ENCODE measurements around the gene OR6J1. TPM values are rescaled to one million over a fixed set of nuclear protein-coding genes. Genes with fewer than 3 reads are reported as not detected.

OR6J1 gene
- total and polyA plus RNA-seq, 2 of the 13 experiments (the other 11 are each of a cell fraction or from before 2014, with no cell fraction given), result not detected

GRCh38 chr14:22689199-22689598 is 45.0 kb upstream of the OR6J1 start (continued):
- TF ChIP-seq TGIF2 (CRISPR knock-in tag; IDR thresholded peaks at IDR 0.05) (no peak), CBFB (CRISPR knock-in tag; IDR thresholded peaks at IDR 0.05) (no peak), BCL6 (CRISPR knock-in tag; IDR thresholded peaks at IDR 0.05) (no peak), CEBPB (IDR thresholded peaks at IDR 0.05; ENCODE audit: borderline replicate concordance, low read depth, low read length) (peak; percentile 16; the same call in 1 of the 2 replicates), GATA4 (IDR thresholded peaks at IDR 0.05; ENCODE audit: borderline replicate concordance, low read depth) (0 out of 2 replicates have a peak, but pooled peaks have one; percentile 15), CHD2 (IDR thresholded peaks at IDR 0.05; ENCODE audit: low read depth, low read length) (no peak), FOSL2 (CRISPR knock-in tag; IDR thresholded peaks at IDR 0.05) (peak; percentile 96), CREM (IDR thresholded peaks at IDR 0.05) (peak; percentile 18; the same call in 1 of the 2 replicates), CREM (CRISPR knock-in tag; IDR thresholded peaks at IDR 0.05) (no peak), TARDBP (CRISPR knock-in tag; IDR thresholded peaks at IDR 0.05) (no peak), NFE2L2 (IDR thresholded peaks at IDR 0.05; ENCODE audit: low read length) (no peak), TBX2 (CRISPR knock-in tag; IDR thresholded peaks at IDR 0.05; ENCODE audit: borderline replicate concordance) (peak; percentile 28; the same call in 1 of the 2 replicates), HNRNPLL (IDR thresholded peaks at IDR 0.05; ENCODE audit: low read depth, low read length, poor library complexity, severe bottlenecking) (no peak), RAD21 (CRISPR knock-in tag; IDR thresholded peaks at IDR 0.05) (no peak), FOXP4 (CRISPR knock-in tag; IDR thresholded peaks at IDR 0.05) (0 out of 2 replicates have a peak, but pooled peaks have one; percentile 37), KLF13 (CRISPR knock-in tag; IDR thresholded peaks at IDR 0.05) (no peak), SMAD9 (CRISPR knock-in tag; IDR thresholded peaks at IDR 0.05) (no peak), BRD4 (CRISPR knock-in tag; IDR thresholded peaks at IDR 0.05) (no peak), TFE3 (CRISPR knock-in tag; IDR thresholded peaks at IDR 0.05) (0 out of 2 replicates have a peak, but pooled peaks have one; percentile 19), ATF3 (CRISPR knock-in tag; IDR thresholded peaks at IDR 0.05) (peak; percentile 57), FOXP1 (IDR thresholded peaks at IDR 0.05) (no peak), FOXP1 (CRISPR knock-in tag; IDR thresholded peaks at IDR 0.05) (peak; percentile 46), DMTF1 (CRISPR knock-in tag; IDR thresholded peaks at IDR 0.05) (no peak), HNF4G (IDR thresholded peaks at IDR 0.05; ENCODE audit: borderline replicate concordance, low read depth, low read length) (no peak), HNF4G (CRISPR knock-in tag; IDR thresholded peaks at IDR 0.05; ENCODE audit: borderline replicate concordance, low read depth) (no peak), CBX5 (CRISPR knock-in tag; IDR thresholded peaks at IDR 0.05; ENCODE audit: borderline replicate concordance) (peak; percentile 78; the same call in 1 of the 2 replicates)
